ENCODE data around the gene COL2A1. TPM values are rescaled to one million over a fixed set of nuclear protein-coding genes. Genes with fewer than 3 reads are reported as not detected.

The COL2A1 gene
- total RNA-seq, 1 experiment from 2014 or later = 10.8 TPM

GRCh38 chr12:47930634-47931033 is 73.6 kb downstream of the COL2A1 start:
- no peak overlapping the region for H2BK15ac ChIP-seq (ENCODE audit: low read depth, low read length)
- Mint-ChIP-seq H3K4me3 (no peak overlapping the region), H3K27ac (no peak overlapping the region), H3K4me1 (peaks cover 0 to 1% of the 10 kb centered on the region in 2 experiments; a peak in 1 of 4 replicates), H3K9me3 (no peaks in the 10 kb centered on the region), H3K36me3 (ENCODE audit: insufficient read depth in 1 of 3, low read depth in 3 of 3) (no peaks in the 10 kb centered on the region), H3K27me3 (ENCODE audit: low read depth) (peaks cover 31% of the 10 kb centered on the region)
- H4K91ac ChIP-seq (ENCODE audit: insufficient read length, low read depth, low read length) = no peak overlapping the region
- H3K9ac ChIP-seq (ENCODE audit: extremely low read depth, insufficient read length, low read length) = no peak overlapping the region
- no peak overlapping the region for H2AK5ac ChIP-seq (ENCODE audit: insufficient read length, low read length)
- H3K23me2 ChIP-seq (ENCODE audit: insufficient read length, low read depth, low read length, poor library complexity, severe bottlenecking) = no peaks in the 10 kb centered on the region
- WGBS (ENCODE audit: extremely low coverage, insufficient read length, low lambda C conversion rate) = no CpG with 5 or more reads among the region's 5 CpGs
- DNase-seq = no peak
- H2BK5ac ChIP-seq (ENCODE audit: insufficient read length, low read length) = no peak overlapping the region
- no peaks in the 10 kb centered on the region for H3K79me2 ChIP-seq (ENCODE audit: insufficient read depth, low read length)
- H3K79me1 ChIP-seq (ENCODE audit: insufficient read depth, low read depth, low read length, poor library complexity, severe bottlenecking) = no peaks in the 10 kb centered on the region
- H3K27ac ChIP-seq (ENCODE audit: insufficient read length, low read depth, low read length) = no peak overlapping the region
- no peak overlapping the region for H3K4ac ChIP-seq (ENCODE audit: low read depth, low read length)
- TF ChIP-seq, protein P1, sequence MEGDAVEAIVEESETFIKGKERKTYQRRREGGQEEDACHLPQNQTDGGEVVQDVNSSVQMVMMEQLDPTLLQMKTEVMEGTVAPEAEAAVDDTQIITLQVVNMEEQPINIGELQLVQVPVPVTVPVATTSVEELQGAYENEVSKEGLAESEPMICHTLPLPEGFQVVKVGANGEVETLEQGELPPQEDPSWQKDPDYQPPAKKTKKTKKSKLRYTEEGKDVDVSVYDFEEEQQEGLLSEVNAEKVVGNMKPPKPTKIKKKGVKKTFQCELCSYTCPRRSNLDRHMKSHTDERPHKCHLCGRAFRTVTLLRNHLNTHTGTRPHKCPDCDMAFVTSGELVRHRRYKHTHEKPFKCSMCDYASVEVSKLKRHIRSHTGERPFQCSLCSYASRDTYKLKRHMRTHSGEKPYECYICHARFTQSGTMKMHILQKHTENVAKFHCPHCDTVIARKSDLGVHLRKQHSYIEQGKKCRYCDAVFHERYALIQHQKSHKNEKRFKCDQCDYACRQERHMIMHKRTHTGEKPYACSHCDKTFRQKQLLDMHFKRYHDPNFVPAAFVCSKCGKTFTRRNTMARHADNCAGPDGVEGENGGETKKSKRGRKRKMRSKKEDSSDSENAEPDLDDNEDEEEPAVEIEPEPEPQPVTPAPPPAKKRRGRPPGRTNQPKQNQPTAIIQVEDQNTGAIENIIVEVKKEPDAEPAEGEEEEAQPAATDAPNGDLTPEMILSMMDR (conservative IDR thresholded peaks at IDR 0.05) = no peak
- no peak overlapping the region for H2AFZ ChIP-seq (ENCODE audit: low read length)
- no peaks in the 10 kb centered on the region for H4K20me1 ChIP-seq (ENCODE audit: control insufficient read depth, insufficient read depth, insufficient read length)
- H3K27me3 ChIP-seq (ENCODE audit: insufficient read depth, low read length) = no peaks in the 10 kb centered on the region
- H2BK20ac ChIP-seq (ENCODE audit: low read depth, low read length, poor library complexity, severe bottlenecking) = no peak overlapping the region
- H4K8ac ChIP-seq (replicated peaks; ENCODE audit: insufficient read length, low read depth, low read length) = no peak overlapping the region
- no peak overlapping the region for H3K56ac ChIP-seq (ENCODE audit: insufficient read length, low read depth, low read length)
- no peak overlapping the region for H4K5ac ChIP-seq (ENCODE audit: insufficient read length, low read depth, low read length)
- no peak overlapping the region for H3K23ac ChIP-seq (ENCODE audit: insufficient read length, low read depth, low read length)
- H2BK12ac ChIP-seq (ENCODE audit: insufficient read length, low read depth, low read length) = no peak overlapping the region
- no peak overlapping the region for H3T11ph ChIP-seq (ENCODE audit: low read length)
- no peaks in the 10 kb centered on the region for H3K9me3 ChIP-seq (ENCODE audit: control insufficient read depth, low read depth, low read length)
- no peak overlapping the region for H2BK120ac ChIP-seq (ENCODE audit: low read depth, low read length, poor library complexity, severe bottlenecking)
- no peaks in the 10 kb centered on the region for H3K4me1 ChIP-seq (ENCODE audit: insufficient read depth, low read length)
- H3K18ac ChIP-seq (ENCODE audit: insufficient read length, low read depth, low read length) = no peak overlapping the region
- H3K14ac ChIP-seq (ENCODE audit: insufficient read depth, low read length) = no peak overlapping the region
- H3K4me2 ChIP-seq (ENCODE audit: insufficient read depth, insufficient read length, low read length) = no peak overlapping the region

Measured in H9 (cell line).